ENCODE results near the gene SETD3. TPM values are rescaled to one million over a fixed set of nuclear protein-coding genes. Genes with fewer than 3 reads are reported as not detected.

Gene SETD3
- total RNA-seq, 1 donor from 2014 or later, result 44.3 TPM

- TF ChIP-seq CTCF (conservative IDR thresholded peaks at IDR 0.05; ENCODE audit: low read depth, low read length), result no peak
- DNase-seq (ENCODE audit: low read depth), result no peak
- no peak overlapping the region for H3K4me3 ChIP-seq (ENCODE audit: low read depth, low read length)
These were observed 31.4 kb upstream of the SETD3 start for GRCh38 chr14:99512110-99512449.

GRCh38 chr14:99511421-99512109 is 30.9 kb upstream of the SETD3 start:
- TF ChIP-seq CTCF (conservative IDR thresholded peaks at IDR 0.05; ENCODE audit: low read depth, low read length), result no peak
- no peak overlapping the region for H3K4me3 ChIP-seq (ENCODE audit: low read depth, low read length)
- DNase-seq (ENCODE audit: low read depth), result no peak

DNA sequence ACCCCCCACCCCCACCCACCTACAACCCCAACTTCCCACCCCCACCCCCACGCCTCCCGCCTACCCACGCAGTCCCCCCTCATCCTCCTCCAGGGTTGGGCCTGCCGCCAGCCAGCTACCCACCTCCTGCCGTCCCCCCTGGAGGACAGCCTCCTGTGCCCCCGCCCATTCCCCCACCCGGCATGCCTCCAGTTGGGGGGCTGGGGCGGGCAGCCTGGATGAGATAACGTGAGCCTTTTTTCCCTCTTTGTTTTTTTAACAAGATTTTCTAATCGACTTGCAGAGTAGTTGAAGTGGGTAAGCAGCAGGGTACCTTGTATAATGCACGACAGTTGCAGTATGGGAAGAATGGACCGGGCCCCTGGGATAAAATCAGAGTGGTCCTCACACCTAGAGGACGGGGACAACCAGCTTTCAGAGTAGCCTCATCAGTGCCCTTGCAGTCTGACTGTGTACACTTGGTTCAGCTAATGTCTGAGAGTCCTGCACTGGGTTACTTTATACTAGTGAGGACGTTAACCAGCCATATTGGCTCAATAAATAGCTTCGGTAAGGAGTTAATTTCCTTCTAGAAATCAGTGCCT is 30.0 kb upstream of the SETD3 start:
- TF ChIP-seq CTCF (conservative IDR thresholded peaks at IDR 0.05; ENCODE audit: low read depth, low read length), result no peak
- H3K4me3 ChIP-seq (ENCODE audit: low read depth, low read length), result no peak overlapping the region
- DNase-seq (ENCODE audit: low read depth), result no peak

DNA sequence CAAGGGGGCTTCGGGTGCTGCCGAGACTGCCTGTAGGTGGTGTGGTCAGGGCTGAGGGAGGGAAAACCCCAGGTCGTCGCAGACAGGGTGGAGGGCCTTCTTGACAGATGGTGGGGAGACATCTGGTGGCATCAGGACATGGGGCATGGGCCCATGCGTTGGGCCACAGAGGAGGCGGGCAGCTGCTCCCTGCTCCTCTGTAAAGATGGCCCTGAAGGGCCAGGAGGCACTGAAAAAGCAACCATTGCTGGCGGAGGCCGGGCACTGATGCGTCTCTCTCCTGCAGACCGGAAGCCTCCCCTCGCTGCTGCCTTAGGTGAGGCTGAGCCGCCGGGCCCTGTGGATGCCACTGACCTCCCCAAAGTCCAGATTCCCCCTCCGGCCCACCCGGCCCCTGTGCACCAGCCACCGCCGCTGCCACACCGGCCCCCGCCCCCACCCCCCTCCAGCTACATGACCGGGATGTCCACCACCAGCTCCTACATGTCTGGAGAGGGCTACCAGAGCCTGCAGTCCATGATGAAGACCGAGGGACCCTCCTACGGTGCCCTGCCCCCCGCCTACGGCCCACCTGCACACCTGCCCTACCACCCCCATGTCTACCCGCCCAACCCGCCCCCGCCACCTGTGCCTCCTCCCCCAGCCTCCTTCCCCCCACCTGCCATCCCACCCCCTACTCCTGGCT is 29.4 kb upstream of the SETD3 start:
- no peak for DNase-seq (ENCODE audit: low read depth)
- H3K4me3 ChIP-seq (ENCODE audit: low read depth, low read length), result no peak overlapping the region
- no peak for TF ChIP-seq CTCF (conservative IDR thresholded peaks at IDR 0.05; ENCODE audit: low read depth, low read length)

GRCh38 chr14:99508896-99509629 is 28.4 kb upstream of the SETD3 start:
- DNase-seq (ENCODE audit: low read depth), result no peak
- TF ChIP-seq CTCF (conservative IDR thresholded peaks at IDR 0.05; ENCODE audit: low read depth, low read length), result no peak
- H3K4me3 ChIP-seq (ENCODE audit: low read depth, low read length), result no peak overlapping the region

- no peak for DNase-seq (ENCODE audit: low read depth)
- no peak for TF ChIP-seq CTCF (conservative IDR thresholded peaks at IDR 0.05; ENCODE audit: low read depth, low read length)
- H3K4me3 ChIP-seq (ENCODE audit: low read depth, low read length), result no peak overlapping the region
These were observed 27.4 kb upstream of the SETD3 start for GRCh38 chr14:99507860-99508640.

Data from epithelial cell of proximal tubule (primary cell).